K562 (cell line): ENCODE data around the gene STPG2.

Source experiments
- SIN3B ChIP-seq: fragments of 450-650 bp; IDR thresholded peaks from 2 replicates; pipeline ENCODE4 v1.6.1; 2017; ENCODE audit warnings: low read depth, mild to moderate bottlenecking, moderate library complexity
- TEAD4 ChIP-seq, 2 experiments: sonication (generic) in 1 of 2; formaldehyde crosslinking in 1 of 2; IDR thresholded peaks; 2 replicates each; pipeline versions ENCODE4 v1.6.1 to v1.8.0; 2012 to 2022; ENCODE audit warnings: borderline replicate concordance in 1 of 2, inconsistent platforms in 1 of 2, low read length in 1 of 2, mild to moderate bottlenecking in 1 of 2, missing genetic modification reagents in 1 of 2
- ZZZ3 ChIP-seq: fragments of 450-650 bp; IDR thresholded peaks from 2 replicates; pipeline ENCODE4 v1.6.1; 2016; ENCODE audit warnings: antibody characterized with exemption, mild to moderate bottlenecking, moderate library complexity

- no peak for TF ChIP-seq ZZZ3
- TF ChIP-seq TEAD4 (IDR thresholded peaks at IDR 0.05; ENCODE audit: low read length), result no peak
- TF ChIP-seq TEAD4 (CRISPR knock-in tag; IDR thresholded peaks at IDR 0.05; ENCODE audit: borderline replicate concordance), result no peak
- no peak for TF ChIP-seq SIN3B
Observed at GRCh38 chr4:97548186-97548585, 595.1 kb downstream of the STPG2 start.
